Aorta (tissue), 5 donors: ENCODE data around the gene MBD6. TPM values are rescaled to one million over a fixed set of nuclear protein-coding genes. Genes with fewer than 3 reads are reported as not detected.
"Not testable (repeated sequence)": the region's sequence is repeated elsewhere in the genome, so short reads cannot be mapped to it uniquely, and the experiment has no call there.

Experiments used
- ATAC-seq: fragments of 200-7000 bp; cut with Tn5 transposase; one replicate; pipeline ENCODE4 v1.9.1; 2022; ENCODE audit warnings: moderate library complexity; ENCODE audit not compliant: low FRiP score
- DNase-seq, 2 donors: peaks; one replicate each; pipeline ENCODE4 v3.0.0-alpha.2; 2020
- H3K27ac ChIP-seq, 2 donors: one replicate each; pipeline ENCODE4 v1.5.1; 2013; ENCODE audit warnings: low read length in 2 of 2, mild to moderate bottlenecking in 2 of 2, moderate library complexity in 2 of 2, control low read depth in 1 of 2, inconsistent platforms in 1 of 2, low read depth in 1 of 2
- H3K27me3 ChIP-seq, 2 donors: one replicate each; pipeline ENCODE4 v1.6.1; 2013; ENCODE audit warnings: control low read depth in 1 of 2, low read length in 1 of 2, mild to moderate bottlenecking in 1 of 2, moderate library complexity in 1 of 2; ENCODE audit not compliant: insufficient read depth in 2 of 2, control insufficient read depth in 1 of 2
- H3K36me3 ChIP-seq, 2 donors: one replicate each; pipeline ENCODE4 v1.6.1; 2013; ENCODE audit warnings: control low read depth in 1 of 2, low read length in 1 of 2, mild to moderate bottlenecking in 1 of 2; ENCODE audit not compliant: insufficient read depth in 2 of 2, control insufficient read depth in 1 of 2
- H3K4me1 ChIP-seq, 2 donors: one replicate each; pipeline ENCODE4 v1.6.1; 2013; ENCODE audit warnings: low read length in 2 of 2, control low read depth in 1 of 2, mild to moderate bottlenecking in 1 of 2, moderate library complexity in 1 of 2; ENCODE audit not compliant: insufficient read depth in 2 of 2, control insufficient read depth in 1 of 2
- H3K4me3 ChIP-seq, 2 donors: one replicate each; pipeline ENCODE4 v1.5.1; 2013; ENCODE audit warnings: low read length in 2 of 2, control low read depth in 1 of 2, mild to moderate bottlenecking in 1 of 2
- H3K9me3 ChIP-seq: one replicate; pipeline ENCODE4 v1.6.1; 2013; ENCODE audit warnings: mild to moderate bottlenecking, low read length; ENCODE audit not compliant: control insufficient read depth
- WGBS, 2 donors: extraction: QIAGEN DNeasy Blood & Tissue Kit; methylation state at CpG; one replicate each; pipeline ENCODE4 v1.1.7; 2013; 5-methylcytosine and 5-hydroxymethylcytosine counted together
- intact Hi-C, 2 donors: fragments of 100-400 bp; cut with DNase I; formaldehyde crosslinking; loops; one replicate each; pipeline versions ENCODE4 v1.14.2 to v1.15.0; 2022
- polyA plus RNA-seq, 2 donors: library from polyadenylated mRNA; stranded (reverse); fragments of 200-250 nt; gene quantifications; one replicate each; pipeline ENCODE4 v1.2.3, GENCODE V29; 2013
- total RNA-seq, 2 donors: library from RNA; stranded (reverse); fragmentation: NEBNext Ultra II Directional; extraction: Animal tissue kit (Norgen Biotek cat#: 25700); gene quantifications; one replicate each; pipeline ENCODE4 v1.2.1, GENCODE V29; 2021
- donor health status: healthy with polysubstance abuse.
- donor health status: Bipolar disorder and iron deficiency.
- donor health status: DM: no; HTN: no; CAD: no.
- donor health status: DM: no; HTN: no; CAD: no.
- donor health status: DM: yes; HTN: yes; CAD: no.

MBD6 gene
- total and polyA plus RNA-seq, 4 donors: 7.5 to 77.4 (median 69.2) TPM

GRCh38 chr12:57497223-57498131, 25.1 kb upstream of the MBD6 start:
- no peaks in the 10 kb centered on the region for H3K27me3 ChIP-seq
- no peaks in the 10 kb centered on the region for H3K9me3 ChIP-seq
- DNase-seq (no peak), ATAC-seq (no peak)
- intact Hi-C loops: no loop called here
- H3K4me1 ChIP-seq: no peaks in the 10 kb centered on the region
- no peak overlapping the region for H3K27ac ChIP-seq
- no peak overlapping the region for H3K4me3 ChIP-seq
- 90 to 93% methylated on average over 12 of the region's 12 CpGs for WGBS, 2 donors
- H3K36me3 ChIP-seq: peaks cover 5 to 6% of the 10 kb centered on the region in 2 donors

GRCh38 chr12:57498132-57498502, 24.5 kb upstream of the MBD6 start:
- no peak for ATAC-seq
- no peaks in the 10 kb centered on the region for H3K27me3 ChIP-seq
- no peak overlapping the region for H3K4me3 ChIP-seq
- intact Hi-C loops: no loop called here
- no peak for DNase-seq
- H3K36me3 ChIP-seq: peaks cover 4 to 5% of the 10 kb centered on the region in 2 donors
- H3K9me3 ChIP-seq: no peaks in the 10 kb centered on the region
- WGBS, 2 donors: 82 to 87% methylated on average over 9 of the region's 9 CpGs
- H3K27ac ChIP-seq: no peak overlapping the region
- H3K4me1 ChIP-seq: no peaks in the 10 kb centered on the region

GRCh38 chr12:57498571-57498970, 24.1 kb upstream of the MBD6 start:
- H3K4me1 ChIP-seq: no peaks in the 10 kb centered on the region
- ATAC-seq (no peak), DNase-seq (no peak)
- H3K27ac ChIP-seq: no peak overlapping the region
- H3K27me3 ChIP-seq: no peaks in the 10 kb centered on the region
- no peaks in the 10 kb centered on the region for H3K9me3 ChIP-seq
- intact Hi-C loops: no loop called here
- no peak overlapping the region for H3K4me3 ChIP-seq
- H3K36me3 ChIP-seq: peaks cover 4 to 5% of the 10 kb centered on the region in 2 donors
- 90 to 92% methylated on average over 4 of the region's 4 CpGs for WGBS, 2 donors

GRCh38 chr12:57500213-57500612, 22.4 kb upstream of the MBD6 start:
- H3K4me1 ChIP-seq: no peaks in the 10 kb centered on the region
- peaks cover 5 to 6% of the 10 kb centered on the region in 2 donors for H3K36me3 ChIP-seq
- ATAC-seq (no peak), DNase-seq (no peak)
- 94 to 98% methylated on average over 11 of the region's 11 CpGs for WGBS, 2 donors
- no peaks in the 10 kb centered on the region for H3K27me3 ChIP-seq
- H3K4me3 ChIP-seq: no peak overlapping the region
- no peak overlapping the region for H3K27ac ChIP-seq
- intact Hi-C loops: no loop called here
- H3K9me3 ChIP-seq: no peaks in the 10 kb centered on the region

GRCh38 chr12:57502311-57502969, 20.2 kb upstream of the MBD6 start:
- DNase-seq, H3K36me3 ChIP-seq, intact Hi-C loops, H3K4me1 ChIP-seq, H3K27ac ChIP-seq, H3K27me3 ChIP-seq, ATAC-seq, H3K4me3 ChIP-seq, H3K9me3 ChIP-seq: not testable (repeated sequence)
- 96% methylated on average over 22 of the region's 22 CpGs for WGBS, 2 donors

- DNase-seq, H3K27ac ChIP-seq, H3K4me3 ChIP-seq, H3K27me3 ChIP-seq, H3K9me3 ChIP-seq, ATAC-seq, H3K36me3 ChIP-seq, intact Hi-C loops, H3K4me1 ChIP-seq: not testable (repeated sequence)
- 94 to 99% methylated on average over 3 to 4 of the region's 4 CpGs for WGBS, 2 donors
Measured at GRCh38 chr12:57506541-57506940, 16.1 kb upstream of the MBD6 start.

GRCh38 chr12:57507796-57508195, 14.8 kb upstream of the MBD6 start:
- ATAC-seq, H3K4me3 ChIP-seq, H3K27me3 ChIP-seq, intact Hi-C loops, H3K4me1 ChIP-seq, H3K27ac ChIP-seq, H3K36me3 ChIP-seq, H3K9me3 ChIP-seq, DNase-seq: not testable (repeated sequence)
- 97 to 100% methylated on average over 3 to 28 of the region's 28 CpGs for WGBS, 2 donors

GRCh38 chr12:57511161-57511560, 11.5 kb upstream of the MBD6 start:
- intact Hi-C loops: no loop called here
- no peak overlapping the region for H3K27ac ChIP-seq
- no peak overlapping the region for H3K4me3 ChIP-seq
- 94 to 97% methylated on average over 4 of the region's 4 CpGs for WGBS, 2 donors
- no peaks in the 10 kb centered on the region for H3K27me3 ChIP-seq
- peaks cover 7 to 13% of the 10 kb centered on the region in 2 donors for H3K36me3 ChIP-seq
- no peaks in the 10 kb centered on the region for H3K4me1 ChIP-seq
- H3K9me3 ChIP-seq: no peaks in the 10 kb centered on the region
- ATAC-seq (no peak), DNase-seq (no peak)
